HEK293 (cell line): ENCODE measurements around the gene STK24.

Experiments used
- CTCF ChIA-PET: fragments of 350-600 bp; formaldehyde crosslinking; extraction: SDS; loops from one replicate; lab custom pipeline; 2021; ENCODE audit warnings: antibody characterized with exemption; lab: Yijun Ruan, JAX
- POLR2A ChIA-PET: fragments of 300-600 bp; formaldehyde crosslinking; extraction: SDS; loops from one replicate; lab custom pipeline; 2020; ENCODE audit warnings: antibody characterized with exemption, inconsistent platforms; lab: Yijun Ruan, JAX
- H3K27ac ChIP-seq: fragments of 200-500 bp; sonication (Bioruptor generic); 2 replicates; pipeline ENCODE4 v1.5.1; 2014; ENCODE audit warnings: low read depth, low read length, control low read depth, inconsistent platforms; ENCODE audit errors: extremely low read depth
- H3K36me3 ChIP-seq, 2 experiments: fragments of 200-500 bp in 1 of 2; sonication (Bioruptor generic) in 1 of 2; 1 replicate in 1 of 2; 2 replicates in 1 of 2; pipeline ENCODE4 v1.5.1; 2014 to 2017; ENCODE audit warnings: inconsistent platforms in 2 of 2, low read length in 2 of 2; ENCODE audit not compliant: control insufficient read depth in 2 of 2, insufficient read depth in 1 of 2
- H3K4me1 ChIP-seq: fragments of 200-500 bp; sonication (Bioruptor generic); 2 replicates; pipeline ENCODE4 v1.5.1; 2014; ENCODE audit warnings: mild to moderate bottlenecking, low read length, inconsistent platforms; ENCODE audit not compliant: control insufficient read depth, insufficient read depth
- H3K4me3 ChIP-seq: 2 replicates; pipeline ENCODE4 v1.5.1; 2011; ENCODE audit warnings: low read depth, mild to moderate bottlenecking, control low read depth, low read length, moderate library complexity
- H3K9me3 ChIP-seq: fragments of 200-500 bp; sonication (Bioruptor generic); 2 replicates; pipeline ENCODE4 v1.5.1; 2014; ENCODE audit warnings: low read depth, low read length, inconsistent platforms; ENCODE audit not compliant: control insufficient read depth, insufficient read depth
- ATF2 ChIP-seq: fragments of 450-650 bp; formaldehyde crosslinking; IDR thresholded peaks from 2 replicates; pipeline ENCODE4 v1.5.1; 2016; ENCODE audit warnings: missing biosample characterization, missing genetic modification characterization, low read depth
- BCL11A ChIP-seq: fragments of 450-650 bp; formaldehyde crosslinking; IDR thresholded peaks from 2 replicates; pipeline ENCODE4 v1.5.1; 2016; ENCODE audit warnings: low read depth, missing biosample characterization, missing genetic modification characterization
- ELK4 ChIP-seq: IDR thresholded peaks from 2 replicates; pipeline ENCODE4 v1.6.1; 2011; ENCODE audit warnings: mild to moderate bottlenecking, low read depth, low read length, borderline replicate concordance
- KLF8 ChIP-seq: fragments of 450-650 bp; formaldehyde crosslinking; IDR thresholded peaks from 2 replicates; pipeline ENCODE4 v1.5.1; 2016; ENCODE audit warnings: missing biosample characterization, missing genetic modification characterization
- MZF1 ChIP-seq: fragments of 450-650 bp; formaldehyde crosslinking; IDR thresholded peaks from 2 replicates; pipeline ENCODE4 v1.5.1; 2017; ENCODE audit warnings: missing biosample characterization, missing genetic modification characterization, borderline replicate concordance
- OSR2 ChIP-seq: fragments of 450-650 bp; formaldehyde crosslinking; IDR thresholded peaks from 2 replicates; pipeline ENCODE4 v1.5.1; 2016; ENCODE audit warnings: missing biosample characterization, missing genetic modification characterization
- PRDM10 ChIP-seq: fragments of 450-650 bp; formaldehyde crosslinking; IDR thresholded peaks from 2 replicates; pipeline ENCODE4 v1.5.1; 2016; ENCODE audit warnings: missing biosample characterization, missing genetic modification characterization
- SETDB1 ChIP-seq: IDR thresholded peaks from one replicate; pipeline ENCODE4 v1.6.1; 2017; ENCODE audit warnings: mild to moderate bottlenecking, low read length, moderate library complexity, mixed read lengths; ENCODE audit not compliant: insufficient read length
- ZFP3 ChIP-seq: fragments of 450-650 bp; formaldehyde crosslinking; IDR thresholded peaks from 2 replicates; pipeline ENCODE4 v1.5.1; 2016; ENCODE audit warnings: low read depth, missing biosample characterization, missing genetic modification characterization
- ZNF140 ChIP-seq: fragments of 450-650 bp; formaldehyde crosslinking; IDR thresholded peaks from 2 replicates; pipeline ENCODE4 v1.5.1; 2016; ENCODE audit warnings: missing biosample characterization, missing genetic modification characterization
- ZNF155 ChIP-seq: fragments of 450-650 bp; formaldehyde crosslinking; IDR thresholded peaks from 2 replicates; pipeline ENCODE4 v1.5.1; 2016; ENCODE audit warnings: missing biosample characterization, missing genetic modification characterization
- ZNF184 ChIP-seq: fragments of 450-650 bp; IDR thresholded peaks from 2 replicates; pipeline ENCODE4 v1.5.1; 2018; ENCODE audit warnings: missing biosample characterization, mild to moderate bottlenecking, missing genetic modification characterization
- ZNF19 ChIP-seq: fragments of 450-650 bp; formaldehyde crosslinking; IDR thresholded peaks from 2 replicates; pipeline ENCODE4; 2016; ENCODE audit warnings: missing biosample characterization, missing genetic modification characterization, low read depth
- ZNF221 ChIP-seq: fragments of 450-650 bp; formaldehyde crosslinking; IDR thresholded peaks from 2 replicates; pipeline ENCODE4 v1.5.1; 2017; ENCODE audit warnings: missing biosample characterization, missing genetic modification characterization, borderline replicate concordance
- ZNF292 ChIP-seq: fragments of 450-650 bp; formaldehyde crosslinking; IDR thresholded peaks from 2 replicates; pipeline ENCODE4 v1.5.1; 2016; ENCODE audit warnings: low read depth, missing biosample characterization, missing genetic modification characterization, borderline replicate concordance
- ZNF335 ChIP-seq: fragments of 450-650 bp; formaldehyde crosslinking; conservative IDR thresholded peaks from 2 replicates; pipeline ENCODE4 v1.5.1; 2016; ENCODE audit warnings: missing biosample characterization, missing genetic modification characterization
- ZNF423 ChIP-seq: fragments of 450-650 bp; formaldehyde crosslinking; IDR thresholded peaks from 2 replicates; pipeline ENCODE4 v1.5.1; 2016; ENCODE audit warnings: missing biosample characterization, missing genetic modification characterization
- ZNF629 ChIP-seq: fragments of 450-650 bp; formaldehyde crosslinking; IDR thresholded peaks from 2 replicates; pipeline ENCODE4 v1.5.1; 2017; ENCODE audit warnings: missing biosample characterization, missing genetic modification characterization
- ZNF654 ChIP-seq: fragments of 450-650 bp; formaldehyde crosslinking; IDR thresholded peaks from 2 replicates; pipeline ENCODE4 v1.5.1; 2016; ENCODE audit warnings: low read depth, missing biosample characterization, missing genetic modification characterization
- ZNF670 ChIP-seq: fragments of 450-650 bp; formaldehyde crosslinking; IDR thresholded peaks from 2 replicates; pipeline ENCODE4 v1.5.1; 2016; ENCODE audit warnings: missing biosample characterization, missing genetic modification characterization, low read depth
- ZSCAN5A ChIP-seq: fragments of 450-650 bp; formaldehyde crosslinking; IDR thresholded peaks from 2 replicates; pipeline ENCODE4 v1.5.1; 2016; ENCODE audit warnings: missing biosample characterization, missing genetic modification characterization
- TF ChIP-seq, protein P1 (sequence below): sonication (generic); formaldehyde crosslinking; IDR thresholded peaks from 2 replicates; pipeline ENCODE4 v1.8.1; 2022; ENCODE audit warnings: mild to moderate bottlenecking, moderate library complexity, missing genetic modification reagents

The STK24 gene

DNA sequence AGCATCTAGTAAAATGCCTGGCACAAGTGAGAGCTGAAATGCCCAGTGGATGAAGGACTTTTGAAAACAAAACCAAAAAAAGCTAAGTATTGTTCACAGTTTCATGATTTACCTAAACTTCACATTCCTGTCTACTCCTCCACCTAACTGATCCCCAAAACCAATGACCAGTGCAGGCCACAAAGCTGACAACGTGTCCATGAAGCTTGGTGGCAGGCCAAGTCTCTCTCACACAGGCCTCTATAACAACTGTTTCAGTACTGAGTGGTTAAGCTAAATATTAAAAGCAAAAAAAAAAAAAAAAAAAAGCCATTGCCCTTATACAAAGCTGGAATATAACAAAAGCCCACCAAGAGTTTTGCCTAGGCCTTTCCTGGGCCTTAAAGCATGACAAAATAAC lies 36.4 kb downstream of the STK24 start:
- POLR2A ChIA-PET, result interaction anchor here (0.7 kb wide), 1 partner anchor 35 kb away, joined by 3 read pairs; no protein-coding TSS in a partner anchor
- H3K27ac ChIP-seq, result no peak overlapping the region
- H3K4me1 ChIP-seq, result peaks cover 5% of the 10 kb centered on the region
- TF ChIP-seq PRDM10, result no peak
- TF ChIP-seq ZNF670 (tag by site-specific recombination), result no peak
- no peak for TF ChIP-seq ZNF423
- TF ChIP-seq ZNF184 (tag by site-specific recombination), result no peak
- no peak for TF ChIP-seq ATF2
- TF ChIP-seq ZFP3 (tag by site-specific recombination), result no peak
- TF ChIP-seq SETDB1, result no peak
- no peak for TF ChIP-seq OSR2
- no peak for TF ChIP-seq ZSCAN5A
- TF ChIP-seq KLF8, result no peak
- no peak for TF ChIP-seq MZF1 (tag by site-specific recombination)
- no peak for TF ChIP-seq ELK4
- no peak for TF ChIP-seq ZNF19 (tag by site-specific recombination)
- no peak for TF ChIP-seq BCL11A
- TF ChIP-seq, protein P1, sequence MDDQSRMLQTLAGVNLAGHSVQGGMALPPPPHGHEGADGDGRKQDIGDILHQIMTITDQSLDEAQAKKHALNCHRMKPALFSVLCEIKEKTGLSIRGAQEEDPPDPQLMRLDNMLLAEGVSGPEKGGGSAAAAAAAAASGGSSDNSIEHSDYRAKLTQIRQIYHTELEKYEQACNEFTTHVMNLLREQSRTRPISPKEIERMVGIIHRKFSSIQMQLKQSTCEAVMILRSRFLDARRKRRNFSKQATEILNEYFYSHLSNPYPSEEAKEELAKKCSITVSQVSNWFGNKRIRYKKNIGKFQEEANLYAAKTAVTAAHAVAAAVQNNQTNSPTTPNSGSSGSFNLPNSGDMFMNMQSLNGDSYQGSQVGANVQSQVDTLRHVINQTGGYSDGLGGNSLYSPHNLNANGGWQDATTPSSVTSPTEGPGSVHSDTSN (CRISPR knock-in tag), result no peak
- no peak for TF ChIP-seq ZNF221 (tag by site-specific recombination)
- no peak for TF ChIP-seq ZNF155 (tag by site-specific recombination)
- TF ChIP-seq, all 188 proteins: peak for 0
- H3K9me3 ChIP-seq, result no peaks in the 10 kb centered on the region
- CTCF ChIA-PET, result interaction anchor here (0.8 to 1.8 kb wide), 4 partner anchors 12 to 299 kb away, joined by 3 to 5 read pairs (median 4); no protein-coding TSS in a partner anchor
- H3K4me3 ChIP-seq, result no peak overlapping the region
- H3K36me3 ChIP-seq, result no peaks in the 10 kb centered on the region

- Histone ChIP-seq H3K9me3 (no peaks in the 10 kb centered on the region), H3K4me3 (no peak overlapping the region), H3K36me3 (no peaks in the 10 kb centered on the region), H3K27ac (no peak overlapping the region), H3K4me1 (peaks cover 5% of the 10 kb centered on the region)
- ChIA-PET POLR2A (no interaction called here), CTCF (interaction anchor here (0.6 to 1.8 kb wide), 4 partner anchors 14 to 507 kb away, joined by 3 to 5 read pairs (median 4); no protein-coding TSS in a partner anchor)
- TF ChIP-seq ZNF140, result no peak
- TF ChIP-seq ZNF292, result no peak
- no peak for TF ChIP-seq ZNF654 (tag by site-specific recombination)
- 0 out of 2 replicates have a peak, but pooled peaks have one; percentile 10 for TF ChIP-seq ZNF629 (tag by site-specific recombination)
- no peak for TF ChIP-seq ZNF335 (tag by site-specific recombination)
These were observed 37.2 kb downstream of the STK24 start for GRCh38 chr13:98539666-98540065.
